HL-60 (cell line): ENCODE measurements around the gene SLAIN2.

Experiments used
- GABPA ChIP-seq: IDR thresholded peaks from 2 replicates; pipeline ENCODE4 v1.6.1; 2012; ENCODE audit warnings: low read depth
- POLR2AphosphoS5 ChIP-seq: IDR thresholded peaks from 2 replicates; pipeline ENCODE4 v1.6.1; 2012; ENCODE audit warnings: low read depth
- SPI1 ChIP-seq: IDR thresholded peaks from 2 replicates; pipeline ENCODE4 v1.6.1; 2012; ENCODE audit warnings: low read depth, mild to moderate bottlenecking, borderline replicate concordance
- TF ChIP-seq, protein P1 (sequence below): IDR thresholded peaks from one replicate; pipeline ENCODE4 v1.5.1; 2011; ENCODE audit warnings: low read length, control low read depth, inconsistent platforms; ENCODE audit not compliant: insufficient read depth
- TF ChIP-seq, protein P2 (sequence below): IDR thresholded peaks from 2 replicates; pipeline ENCODE4 v1.6.1; 2012; ENCODE audit warnings: low read depth; ENCODE audit not compliant: insufficient replicate concordance

DNA sequence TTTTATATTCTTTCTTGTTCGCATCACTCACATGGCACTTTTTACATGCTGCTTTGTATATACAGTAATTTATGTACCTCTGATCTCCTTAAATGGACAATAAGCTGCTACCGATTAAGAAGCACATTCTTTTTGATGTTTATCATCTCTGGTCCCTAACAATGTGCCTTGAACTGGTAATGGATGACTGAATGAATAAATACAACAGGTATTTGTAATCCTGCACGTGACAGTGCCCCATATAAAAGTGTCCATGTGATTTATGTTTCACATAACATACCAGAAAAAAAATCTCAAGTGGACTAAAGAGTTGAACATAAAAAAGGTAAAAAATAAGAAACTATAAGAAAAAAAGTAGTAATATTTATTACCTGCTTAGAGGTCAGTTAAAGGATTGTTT lies 7.7 kb upstream of the SLAIN2 start:
- TF ChIP-seq POLR2AphosphoS5 (no peak), SPI1 (no peak), GABPA (no peak)
- TF ChIP-seq, protein P1, sequence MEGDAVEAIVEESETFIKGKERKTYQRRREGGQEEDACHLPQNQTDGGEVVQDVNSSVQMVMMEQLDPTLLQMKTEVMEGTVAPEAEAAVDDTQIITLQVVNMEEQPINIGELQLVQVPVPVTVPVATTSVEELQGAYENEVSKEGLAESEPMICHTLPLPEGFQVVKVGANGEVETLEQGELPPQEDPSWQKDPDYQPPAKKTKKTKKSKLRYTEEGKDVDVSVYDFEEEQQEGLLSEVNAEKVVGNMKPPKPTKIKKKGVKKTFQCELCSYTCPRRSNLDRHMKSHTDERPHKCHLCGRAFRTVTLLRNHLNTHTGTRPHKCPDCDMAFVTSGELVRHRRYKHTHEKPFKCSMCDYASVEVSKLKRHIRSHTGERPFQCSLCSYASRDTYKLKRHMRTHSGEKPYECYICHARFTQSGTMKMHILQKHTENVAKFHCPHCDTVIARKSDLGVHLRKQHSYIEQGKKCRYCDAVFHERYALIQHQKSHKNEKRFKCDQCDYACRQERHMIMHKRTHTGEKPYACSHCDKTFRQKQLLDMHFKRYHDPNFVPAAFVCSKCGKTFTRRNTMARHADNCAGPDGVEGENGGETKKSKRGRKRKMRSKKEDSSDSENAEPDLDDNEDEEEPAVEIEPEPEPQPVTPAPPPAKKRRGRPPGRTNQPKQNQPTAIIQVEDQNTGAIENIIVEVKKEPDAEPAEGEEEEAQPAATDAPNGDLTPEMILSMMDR, result no peak
- TF ChIP-seq, protein P2, sequence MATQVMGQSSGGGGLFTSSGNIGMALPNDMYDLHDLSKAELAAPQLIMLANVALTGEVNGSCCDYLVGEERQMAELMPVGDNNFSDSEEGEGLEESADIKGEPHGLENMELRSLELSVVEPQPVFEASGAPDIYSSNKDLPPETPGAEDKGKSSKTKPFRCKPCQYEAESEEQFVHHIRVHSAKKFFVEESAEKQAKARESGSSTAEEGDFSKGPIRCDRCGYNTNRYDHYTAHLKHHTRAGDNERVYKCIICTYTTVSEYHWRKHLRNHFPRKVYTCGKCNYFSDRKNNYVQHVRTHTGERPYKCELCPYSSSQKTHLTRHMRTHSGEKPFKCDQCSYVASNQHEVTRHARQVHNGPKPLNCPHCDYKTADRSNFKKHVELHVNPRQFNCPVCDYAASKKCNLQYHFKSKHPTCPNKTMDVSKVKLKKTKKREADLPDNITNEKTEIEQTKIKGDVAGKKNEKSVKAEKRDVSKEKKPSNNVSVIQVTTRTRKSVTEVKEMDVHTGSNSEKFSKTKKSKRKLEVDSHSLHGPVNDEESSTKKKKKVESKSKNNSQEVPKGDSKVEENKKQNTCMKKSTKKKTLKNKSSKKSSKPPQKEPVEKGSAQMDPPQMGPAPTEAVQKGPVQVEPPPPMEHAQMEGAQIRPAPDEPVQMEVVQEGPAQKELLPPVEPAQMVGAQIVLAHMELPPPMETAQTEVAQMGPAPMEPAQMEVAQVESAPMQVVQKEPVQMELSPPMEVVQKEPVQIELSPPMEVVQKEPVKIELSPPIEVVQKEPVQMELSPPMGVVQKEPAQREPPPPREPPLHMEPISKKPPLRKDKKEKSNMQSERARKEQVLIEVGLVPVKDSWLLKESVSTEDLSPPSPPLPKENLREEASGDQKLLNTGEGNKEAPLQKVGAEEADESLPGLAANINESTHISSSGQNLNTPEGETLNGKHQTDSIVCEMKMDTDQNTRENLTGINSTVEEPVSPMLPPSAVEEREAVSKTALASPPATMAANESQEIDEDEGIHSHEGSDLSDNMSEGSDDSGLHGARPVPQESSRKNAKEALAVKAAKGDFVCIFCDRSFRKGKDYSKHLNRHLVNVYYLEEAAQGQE, result no peak
